Activated naive CD4-positive, alpha-beta T cell treated with anti-CD3 and anti-CD28 coated beads, Interleukin-2, amount 50 U/mL, for 24 hours (primary cell): Measurements from ENCODE around the gene TAMALIN.

Experiments used
- H3K27ac Mint-ChIP-seq: one replicate; pipeline ENCODE4 v1.8.0; 2021; ENCODE audit warnings: mild to moderate bottlenecking, mixed read lengths
- H3K27me3 Mint-ChIP-seq: one replicate; pipeline ENCODE4 v1.8.0; 2021; ENCODE audit warnings: mixed read lengths
- H3K36me3 Mint-ChIP-seq: one replicate; pipeline ENCODE4 v1.8.0; 2021; ENCODE audit warnings: mixed read lengths
- H3K4me1 Mint-ChIP-seq: one replicate; pipeline ENCODE4 v1.8.0; 2021; ENCODE audit warnings: mixed read lengths
- H3K4me3 Mint-ChIP-seq: one replicate; pipeline ENCODE4 v1.8.0; 2021; ENCODE audit warnings: mild to moderate bottlenecking, mixed read lengths
- H3K9me3 Mint-ChIP-seq: one replicate; pipeline ENCODE4 v1.8.0; 2021; ENCODE audit warnings: mixed read lengths

TAMALIN gene

DNA sequence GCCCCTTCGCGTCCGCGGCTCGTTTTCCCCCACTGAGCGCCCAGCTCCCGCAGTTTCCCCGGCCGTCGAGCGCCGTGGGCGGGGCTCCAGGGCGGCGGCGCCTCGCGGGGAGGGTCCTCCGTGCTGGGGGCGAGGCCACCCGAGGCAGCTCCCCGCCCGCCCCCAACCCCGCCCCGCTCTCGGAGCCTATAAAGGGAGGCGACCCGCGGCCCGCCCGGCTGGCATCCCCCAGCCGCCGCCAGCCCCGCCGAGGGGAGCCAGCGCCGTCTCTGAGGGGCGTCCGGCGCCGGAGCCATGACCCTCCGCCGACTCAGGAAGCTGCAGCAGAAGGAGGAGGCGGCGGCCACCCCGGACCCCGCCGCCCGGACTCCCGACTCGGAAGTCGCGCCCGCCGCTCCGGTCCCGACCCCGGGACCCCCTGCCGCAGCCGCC, at the start of gene TAMALIN:
Gene TAMALIN, plus strand, starts transcription at position 221 of the 432 bp plus-strand sequence. Its CDS starts 74 bp downstream, at position 295.
- Mint-ChIP-seq H3K36me3 (peaks cover 2% of the 10 kb centered on the region), H3K9me3 (no peaks in the 10 kb centered on the region), H3K4me1 (peaks cover 23% of the 10 kb centered on the region), H3K27ac (peak within 1 kb of the TSS; percentile 88), H3K27me3 (no peaks in the 10 kb centered on the region), H3K4me3 (peak within 1 kb of the TSS; percentile 90)

DNA sequence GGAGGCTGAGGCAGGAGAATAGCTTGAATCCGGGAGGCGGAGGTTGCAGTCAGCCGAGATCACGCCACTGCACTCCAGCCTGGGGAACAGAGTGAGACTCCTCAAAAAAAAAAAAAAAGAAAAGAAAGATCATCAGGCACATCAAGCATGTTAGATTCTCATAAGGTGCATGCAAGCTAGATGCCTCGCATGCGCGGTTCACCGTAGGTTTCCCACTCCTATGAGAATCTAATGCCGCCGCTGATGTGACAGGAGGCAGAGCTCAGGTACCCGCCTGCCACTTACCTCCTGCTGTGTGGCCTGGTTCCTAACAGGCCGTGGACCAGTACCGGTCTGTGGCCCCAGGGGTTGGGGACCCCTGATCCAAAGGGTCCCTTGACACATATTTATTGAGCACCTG, 48.2 kb upstream of the TAMALIN start:
- Mint-ChIP-seq H3K4me1 (peaks cover 73% of the 10 kb centered on the region), H3K9me3 (no peaks in the 10 kb centered on the region), H3K4me3 (no peak overlapping the region), H3K36me3 (peaks cover 10% of the 10 kb centered on the region), H3K27ac (no peak overlapping the region), H3K27me3 (no peaks in the 10 kb centered on the region)

DNA sequence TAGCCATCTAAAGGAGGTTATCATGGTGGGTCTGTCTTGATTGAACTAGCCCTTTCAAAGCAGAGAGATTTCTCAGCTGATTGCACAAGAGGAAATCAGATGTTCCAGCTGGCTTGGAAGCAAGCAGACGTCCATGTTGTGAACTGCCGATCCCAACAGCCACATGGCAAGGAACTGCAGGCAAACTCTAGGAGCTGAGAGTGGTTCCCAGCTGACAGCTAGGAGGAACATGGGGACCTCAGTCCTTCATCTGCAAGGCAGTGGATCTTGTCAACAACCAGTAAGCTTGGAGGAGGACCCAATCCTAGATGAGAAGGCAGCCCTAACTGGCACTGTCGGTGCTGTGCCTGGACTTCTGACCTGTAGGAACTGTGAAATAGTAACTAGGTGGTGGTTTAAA, 47.5 kb upstream of the TAMALIN start:
- H3K9me3 Mint-ChIP-seq: no peaks in the 10 kb centered on the region
- no peak overlapping the region for H3K4me3 Mint-ChIP-seq
- H3K36me3 Mint-ChIP-seq: peaks cover 10% of the 10 kb centered on the region
- H3K27ac Mint-ChIP-seq: no peak overlapping the region
- H3K27me3 Mint-ChIP-seq: no peaks in the 10 kb centered on the region
- peaks cover 66% of the 10 kb centered on the region for H3K4me1 Mint-ChIP-seq

DNA sequence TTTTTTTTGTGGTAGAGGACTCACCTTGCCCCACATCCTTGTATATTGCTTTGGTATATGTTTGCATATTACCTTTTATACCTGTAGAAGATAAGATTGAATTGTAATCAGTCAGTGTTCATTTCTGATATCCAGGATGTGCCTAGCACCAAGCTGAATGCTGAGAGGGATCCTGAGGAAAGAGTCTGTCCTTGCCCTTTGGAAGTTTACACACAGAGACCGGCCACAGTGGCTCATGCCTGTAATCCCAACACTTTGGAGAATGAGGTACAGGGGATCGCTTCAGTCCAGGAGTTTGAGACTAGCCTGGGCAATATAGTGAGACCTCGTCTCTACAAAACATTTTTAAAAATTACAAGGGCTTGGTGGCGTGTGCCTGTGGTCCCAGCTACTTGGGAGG, 46.8 kb upstream of the TAMALIN start:
- H3K4me1 Mint-ChIP-seq: peaks cover 65% of the 10 kb centered on the region
- H3K27ac Mint-ChIP-seq: no peak overlapping the region
- H3K36me3 Mint-ChIP-seq: peaks cover 15% of the 10 kb centered on the region
- H3K4me3 Mint-ChIP-seq: no peak overlapping the region
- H3K9me3 Mint-ChIP-seq: no peaks in the 10 kb centered on the region
- no peaks in the 10 kb centered on the region for H3K27me3 Mint-ChIP-seq

DNA sequence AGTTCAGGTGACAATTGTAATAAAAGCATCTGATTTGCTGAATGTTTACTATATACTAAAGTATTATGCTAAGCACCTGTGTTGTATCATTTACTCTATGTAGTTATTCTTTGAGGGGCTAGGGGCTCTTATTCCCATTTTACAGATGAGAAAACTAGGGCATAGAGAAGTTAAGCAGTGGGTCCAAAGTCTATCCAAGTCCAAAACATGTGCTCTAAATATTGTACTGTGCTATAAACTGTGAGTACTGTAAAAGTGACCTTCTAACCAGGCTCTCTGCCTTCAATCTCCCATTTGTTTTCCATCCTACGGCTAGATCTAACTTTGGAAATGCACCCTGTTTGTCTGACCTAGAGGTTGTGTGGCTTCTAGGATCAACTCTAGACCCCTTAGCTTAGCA, 46.3 kb upstream of the TAMALIN start:
- Mint-ChIP-seq H3K4me3 (no peak overlapping the region), H3K4me1 (peaks cover 62% of the 10 kb centered on the region), H3K36me3 (peaks cover 15% of the 10 kb centered on the region), H3K27me3 (no peaks in the 10 kb centered on the region), H3K27ac (no peak overlapping the region), H3K9me3 (no peaks in the 10 kb centered on the region)

DNA sequence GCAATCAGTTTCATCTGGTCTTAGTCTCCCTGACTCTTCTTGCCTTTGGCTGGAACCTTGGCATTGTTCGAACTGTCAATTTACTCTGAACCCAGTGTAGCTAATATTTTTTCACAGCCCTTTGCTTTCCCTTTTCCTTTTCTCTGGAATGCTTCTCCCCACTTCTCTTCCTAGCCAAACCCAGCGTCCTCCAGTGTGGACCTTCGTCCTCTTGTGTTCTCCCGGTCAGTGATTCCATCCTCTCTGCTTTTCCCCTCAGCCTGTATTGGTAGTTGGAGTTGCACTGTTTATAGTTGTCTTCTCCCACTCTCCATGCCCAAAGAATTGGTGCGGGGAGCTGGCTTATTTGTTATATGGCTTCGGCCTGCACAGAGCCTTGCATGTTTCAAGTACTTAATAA, 45.9 kb upstream of the TAMALIN start:
- Mint-ChIP-seq H3K4me1 (peaks cover 62% of the 10 kb centered on the region), H3K36me3 (peaks cover 15% of the 10 kb centered on the region), H3K9me3 (no peaks in the 10 kb centered on the region), H3K4me3 (no peak overlapping the region), H3K27ac (no peak overlapping the region), H3K27me3 (no peaks in the 10 kb centered on the region)

DNA sequence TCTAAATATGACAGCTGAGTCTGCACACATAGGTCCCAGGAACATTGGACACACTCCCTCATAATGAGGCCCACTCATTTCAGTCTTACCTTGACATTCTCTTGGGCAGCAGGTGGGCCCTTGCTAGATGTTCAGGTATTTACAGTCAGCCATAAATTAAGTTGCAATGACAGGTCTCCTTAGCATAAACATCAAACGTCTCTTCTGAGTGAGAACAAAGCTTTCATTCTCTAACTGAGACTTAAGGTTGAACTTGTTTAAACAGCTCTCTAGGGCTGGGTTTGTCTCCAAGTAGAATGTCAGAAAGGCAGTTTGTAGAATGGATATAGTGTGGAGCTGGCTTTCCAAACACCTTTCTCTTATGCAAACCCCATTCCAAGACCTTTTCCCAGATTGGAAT, 44.9 kb upstream of the TAMALIN start:
- Mint-ChIP-seq H3K27me3 (no peaks in the 10 kb centered on the region), H3K4me3 (no peak overlapping the region), H3K4me1 (peaks cover 59% of the 10 kb centered on the region), H3K36me3 (peaks cover 14% of the 10 kb centered on the region), H3K27ac (peak overlapping the region; percentile 64), H3K9me3 (no peaks in the 10 kb centered on the region)

DNA sequence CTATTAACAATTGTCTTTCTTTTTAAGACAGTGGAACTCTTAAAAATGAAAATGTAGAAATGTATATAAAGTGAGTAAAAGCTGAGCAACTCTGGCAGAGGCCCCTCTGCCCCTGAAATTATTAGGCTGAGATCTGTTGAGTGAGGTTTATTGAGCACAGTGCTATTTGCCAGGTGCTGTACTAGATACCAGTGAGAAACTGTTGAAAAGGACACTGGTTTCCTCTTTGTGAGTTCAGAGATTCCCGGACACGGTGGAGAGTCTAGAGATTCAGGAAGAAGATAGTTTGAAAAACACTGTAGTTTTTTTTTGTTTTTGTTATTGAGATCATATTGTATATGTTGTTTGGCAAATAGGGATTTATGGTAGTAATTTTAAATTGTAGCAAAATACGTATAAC, 44.0 kb upstream of the TAMALIN start:
- Mint-ChIP-seq H3K27me3 (no peaks in the 10 kb centered on the region), H3K4me1 (peaks cover 56% of the 10 kb centered on the region), H3K27ac (no peak overlapping the region), H3K36me3 (peaks cover 14% of the 10 kb centered on the region), H3K4me3 (no peak overlapping the region), H3K9me3 (no peaks in the 10 kb centered on the region)

DNA sequence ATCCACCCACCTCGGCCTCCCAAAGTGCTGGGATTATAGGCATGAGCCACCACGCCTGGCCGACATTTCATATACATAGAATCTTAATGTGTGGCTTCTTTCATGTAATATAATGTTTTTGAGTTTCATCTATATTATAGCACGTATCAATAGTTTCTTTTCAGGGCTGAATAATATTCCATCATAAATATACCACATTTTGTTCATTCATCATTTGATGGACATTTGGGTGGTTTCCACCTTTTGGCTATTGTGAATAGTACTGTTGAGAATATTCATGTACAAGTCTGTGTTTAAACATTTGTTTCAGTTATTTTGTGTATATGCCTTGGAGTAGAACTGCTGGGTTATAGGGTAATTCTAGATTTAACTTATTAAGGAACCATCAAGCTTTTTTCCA, 43.3 kb upstream of the TAMALIN start:
- peaks cover 14% of the 10 kb centered on the region for H3K36me3 Mint-ChIP-seq
- H3K4me3 Mint-ChIP-seq: no peak overlapping the region
- H3K27ac Mint-ChIP-seq: no peak overlapping the region
- H3K27me3 Mint-ChIP-seq: no peaks in the 10 kb centered on the region
- peaks cover 50% of the 10 kb centered on the region for H3K4me1 Mint-ChIP-seq
- no peaks in the 10 kb centered on the region for H3K9me3 Mint-ChIP-seq

DNA sequence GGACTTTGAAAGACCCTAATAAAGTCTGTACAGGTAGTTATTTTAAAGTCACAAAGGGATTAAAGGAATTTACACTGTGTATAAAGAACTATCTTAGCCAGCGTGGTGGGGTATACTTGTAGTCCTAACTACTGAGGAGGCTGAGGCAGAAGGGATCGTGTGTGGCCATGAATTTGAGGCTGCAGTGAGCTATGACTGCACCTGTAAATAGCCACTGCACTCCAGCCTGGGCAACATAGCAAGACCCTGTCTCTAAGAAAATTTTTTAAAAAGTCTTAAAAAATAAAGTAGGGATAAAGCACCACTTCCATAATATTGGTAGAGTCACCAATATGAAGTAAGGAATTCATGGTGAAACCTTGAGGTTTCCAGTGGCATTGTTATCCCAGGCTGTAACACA, 37.1 kb upstream of the TAMALIN start:
- H3K4me1 Mint-ChIP-seq: peaks cover 61% of the 10 kb centered on the region
- peak overlapping the region; percentile 38 for H3K4me3 Mint-ChIP-seq
- peaks cover 4% of the 10 kb centered on the region for H3K36me3 Mint-ChIP-seq
- no peaks in the 10 kb centered on the region for H3K9me3 Mint-ChIP-seq
- no peaks in the 10 kb centered on the region for H3K27me3 Mint-ChIP-seq
- H3K27ac Mint-ChIP-seq: peak overlapping the region; percentile 66

DNA sequence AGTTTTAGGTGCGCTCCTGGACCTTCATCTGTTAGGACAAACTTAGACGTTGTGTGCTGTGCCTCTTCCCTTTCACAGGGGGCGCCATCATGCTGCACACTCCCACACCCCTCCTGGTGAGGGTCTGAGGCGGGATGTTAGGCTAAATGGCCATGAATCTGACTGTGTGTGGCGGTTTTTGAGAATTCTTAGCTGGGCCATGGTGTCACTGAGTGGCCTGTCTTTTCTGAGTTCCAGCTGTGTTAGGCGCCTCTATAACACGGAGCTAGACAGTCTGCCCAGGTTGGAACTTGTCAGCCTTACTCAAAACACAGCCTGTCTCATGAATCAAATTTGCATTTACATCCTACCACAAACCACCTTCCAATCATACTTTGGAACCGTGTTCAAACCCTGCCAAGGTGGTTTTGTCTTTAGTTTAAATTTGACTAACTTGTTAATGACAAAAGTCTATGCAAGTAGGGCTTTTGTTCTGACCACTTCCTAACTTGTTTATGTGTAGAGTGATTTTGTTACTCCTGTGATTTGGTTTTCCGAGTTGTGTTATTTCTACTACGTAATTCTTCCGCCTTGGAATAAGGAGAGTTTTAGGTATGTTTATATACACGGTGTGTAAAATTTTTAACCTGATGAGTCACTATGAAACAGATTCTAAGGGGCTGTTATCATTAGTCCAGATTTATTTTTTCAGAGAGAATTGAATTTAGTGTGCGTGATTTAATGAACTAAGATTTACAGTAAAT, 35.7 kb upstream of the TAMALIN start:
- peak overlapping the region; percentile 64 for H3K4me3 Mint-ChIP-seq
- no peaks in the 10 kb centered on the region for H3K27me3 Mint-ChIP-seq
- H3K36me3 Mint-ChIP-seq: peaks cover 5% of the 10 kb centered on the region
- H3K4me1 Mint-ChIP-seq: peaks cover 66% of the 10 kb centered on the region
- no peaks in the 10 kb centered on the region for H3K9me3 Mint-ChIP-seq
- H3K27ac Mint-ChIP-seq: peak overlapping the region; percentile 56

DNA sequence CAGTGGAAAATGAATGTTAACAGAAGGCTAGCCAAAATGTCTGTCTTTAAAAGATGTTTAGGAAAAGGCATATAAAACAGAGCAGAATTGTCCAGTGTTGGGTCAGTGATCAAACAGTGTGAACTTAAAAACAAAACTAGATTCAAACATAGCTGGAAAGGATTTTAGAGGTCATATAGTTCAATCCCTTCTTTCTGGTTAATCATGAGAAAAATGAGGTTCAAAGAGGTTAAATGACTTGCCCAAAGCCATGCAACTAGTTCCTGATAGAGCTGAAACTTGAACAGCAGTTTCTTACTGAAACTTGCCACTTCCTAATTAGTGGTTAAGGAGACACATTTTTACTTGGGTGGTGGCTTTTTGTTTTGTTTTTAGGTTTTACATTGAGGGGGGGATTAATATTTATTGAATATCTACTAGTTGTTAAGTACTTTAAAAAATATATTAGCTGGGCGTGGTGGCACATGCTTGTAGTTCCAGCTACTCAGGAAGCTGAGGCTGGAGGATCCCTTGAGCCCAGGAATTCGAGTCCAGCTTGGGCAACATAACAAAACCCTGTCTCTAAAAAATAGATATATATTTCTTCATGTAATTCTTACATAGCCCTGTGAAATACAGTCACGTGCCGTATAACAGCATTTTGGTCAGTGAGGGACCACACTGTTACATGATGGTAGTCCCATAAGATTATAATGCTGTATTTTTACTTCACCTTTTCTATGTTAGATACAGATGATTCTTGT, 34.9 kb upstream of the TAMALIN start:
- Mint-ChIP-seq H3K36me3 (peaks cover 9% of the 10 kb centered on the region), H3K4me1 (peaks cover 71% of the 10 kb centered on the region), H3K27me3 (no peaks in the 10 kb centered on the region), H3K4me3 (peak overlapping the region; percentile 64), H3K27ac (no peak overlapping the region), H3K9me3 (no peaks in the 10 kb centered on the region)

DNA sequence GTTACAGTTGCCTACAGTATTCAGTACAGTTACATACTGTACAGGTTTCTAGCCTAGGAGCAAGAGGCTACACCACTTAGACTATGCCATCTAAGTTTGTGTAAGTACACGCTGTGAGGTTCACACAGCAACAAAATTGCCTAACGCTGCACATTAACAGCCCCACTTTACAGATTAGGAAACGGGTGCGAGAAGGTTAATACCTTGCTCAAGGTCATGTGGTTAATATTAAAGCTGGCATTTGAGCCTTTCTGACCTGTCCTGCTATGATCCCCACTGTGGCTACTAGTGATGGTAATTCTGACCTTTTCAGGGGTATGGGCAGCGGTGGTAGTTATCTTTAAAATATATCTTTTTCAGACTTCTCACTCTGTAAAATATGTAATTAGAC, 34.3 kb upstream of the TAMALIN start:
- no peaks in the 10 kb centered on the region for H3K27me3 Mint-ChIP-seq
- H3K4me3 Mint-ChIP-seq: peak overlapping the region; percentile 61
- H3K36me3 Mint-ChIP-seq: peaks cover 11% of the 10 kb centered on the region
- peaks cover 71% of the 10 kb centered on the region for H3K4me1 Mint-ChIP-seq
- no peak overlapping the region for H3K27ac Mint-ChIP-seq
- no peaks in the 10 kb centered on the region for H3K9me3 Mint-ChIP-seq

DNA sequence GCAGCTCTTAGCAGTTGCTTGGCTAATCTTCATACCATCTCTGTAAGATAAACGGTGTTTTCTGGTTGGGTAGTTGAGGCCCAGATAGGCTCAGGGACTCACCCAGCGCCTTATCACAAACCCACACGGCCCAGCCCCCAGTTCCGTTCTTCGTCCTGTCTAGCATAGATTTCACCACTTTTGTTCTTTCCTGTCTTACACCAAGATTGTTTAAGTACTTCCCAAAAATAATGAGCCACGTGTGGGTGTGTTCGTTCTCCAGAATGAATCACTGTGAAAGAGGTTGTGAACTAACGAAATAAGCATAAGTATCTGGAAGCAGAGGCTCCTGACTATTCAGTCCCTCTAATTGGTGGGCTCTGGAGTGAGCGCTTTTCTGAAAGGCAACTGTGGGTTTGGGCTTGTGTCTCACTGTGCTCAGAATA, 33.9 kb upstream of the TAMALIN start:
- Mint-ChIP-seq H3K4me3 (peak overlapping the region; percentile 61), H3K36me3 (peaks cover 11% of the 10 kb centered on the region), H3K27me3 (no peaks in the 10 kb centered on the region), H3K9me3 (no peaks in the 10 kb centered on the region), H3K4me1 (peaks cover 71% of the 10 kb centered on the region), H3K27ac (peak overlapping the region; percentile 38)

DNA sequence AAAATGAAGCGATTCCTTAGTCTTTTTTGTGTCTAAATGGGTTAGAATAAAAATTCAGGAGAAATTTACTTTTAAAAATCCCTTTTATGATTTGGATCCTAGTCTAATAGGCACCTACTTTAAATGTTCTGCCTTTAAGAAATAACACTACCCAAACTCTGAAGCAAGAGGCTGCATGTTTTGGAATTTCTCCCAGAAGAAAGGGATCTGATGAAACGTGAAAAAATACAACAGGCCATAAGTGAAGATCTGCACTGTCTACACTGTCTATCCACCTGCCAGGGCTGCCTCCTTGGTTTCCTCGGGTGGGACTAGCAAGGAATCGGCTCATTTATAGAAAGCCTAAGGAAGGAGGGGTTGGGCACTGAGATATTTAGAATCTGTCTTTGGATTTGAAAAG, 33.2 kb upstream of the TAMALIN start:
- H3K4me3 Mint-ChIP-seq: peak overlapping the region; percentile 3
- no peak overlapping the region for H3K27ac Mint-ChIP-seq
- H3K4me1 Mint-ChIP-seq: peaks cover 71% of the 10 kb centered on the region
- H3K36me3 Mint-ChIP-seq: peaks cover 11% of the 10 kb centered on the region
- H3K9me3 Mint-ChIP-seq: no peaks in the 10 kb centered on the region
- H3K27me3 Mint-ChIP-seq: no peaks in the 10 kb centered on the region

DNA sequence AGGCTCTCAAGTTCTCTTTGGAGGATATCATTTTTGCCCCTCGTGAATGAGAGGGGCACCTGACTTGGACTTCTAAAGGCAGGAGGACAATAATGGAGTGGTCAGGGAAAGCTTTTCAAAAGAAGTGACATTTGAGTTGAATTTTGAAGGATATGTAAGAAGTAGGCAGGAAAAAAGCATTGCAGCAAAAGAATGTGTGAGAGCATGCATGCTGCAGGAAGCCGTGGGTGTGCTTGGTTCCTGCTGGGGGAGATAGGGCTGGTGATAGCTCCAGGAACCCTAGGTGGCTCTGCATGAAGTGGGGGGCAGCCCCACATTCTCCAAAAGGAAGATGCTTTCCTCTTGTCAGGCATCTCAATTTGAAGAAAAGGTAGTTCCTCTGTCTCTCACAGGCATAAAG, 32.1 kb upstream of the TAMALIN start:
- H3K4me1 Mint-ChIP-seq: peaks cover 68% of the 10 kb centered on the region
- H3K36me3 Mint-ChIP-seq: peaks cover 11% of the 10 kb centered on the region

More for the DNA sequence above, 32.1 kb upstream of the TAMALIN start:
- Mint-ChIP-seq H3K27ac (peak overlapping the region; percentile 10), H3K4me3 (peak overlapping the region; percentile 61), H3K9me3 (no peaks in the 10 kb centered on the region), H3K27me3 (no peaks in the 10 kb centered on the region)
